IMR-90 (cell line): ENCODE results near the gene RPL26. TPM values are rescaled to one million over a fixed set of nuclear protein-coding genes. Genes with fewer than 3 reads are reported as not detected.
"Not testable (repeated sequence)": the region's sequence is repeated elsewhere in the genome, so short reads cannot be mapped to it uniquely, and the experiment has no call there.

Source experiments
- ATAC-seq: fragments of 200-7000 bp; cut with Tn5 transposase; 2 replicates; pipeline ENCODE4 v1.9.1; 2020; ENCODE audit warnings: low read depth, mild to moderate bottlenecking, moderate library complexity
- BruUV-seq: library from RNA; stranded (reverse); fragments of 400-500 nt; replicated peaks from 2 replicates; lab custom pipeline; 2021; lab: Mats Ljungman, UMichigan
- CTCF ChIA-PET: fragments of 300-600 bp; formaldehyde crosslinking; extraction: SDS; loops from one replicate; lab custom pipeline; 2021; ENCODE audit warnings: antibody characterized with exemption; lab: Yijun Ruan, JAX
- POLR2A ChIA-PET: fragments of 300-600 bp; sonication (Branson Sonifier 250); formaldehyde crosslinking; loops from one replicate; lab custom pipeline; 2022; ENCODE audit warnings: antibody characterized with exemption; ENCODE audit not compliant: unreplicated experiment; lab: Charles Lee
- DNase-seq: peaks from one replicate; pipeline ENCODE4 v3.0.0; 2013
- H2AFZ ChIP-seq: replicated peaks from 2 replicates; pipeline ENCODE3; 2013; ENCODE audit warnings: low read length, mild to moderate bottlenecking; ENCODE audit not compliant: poor library complexity
- H2AK5ac ChIP-seq: 2 replicates; pipeline ENCODE4 v1.6.1; 2013; ENCODE audit warnings: low read depth, low read length, inconsistent platforms
- H2AK9ac ChIP-seq: replicated peaks from 2 replicates; pipeline ENCODE3; 2013; ENCODE audit warnings: mild to moderate bottlenecking, low read depth, low read length, moderate library complexity; ENCODE audit not compliant: poor library complexity
- H2BK120ac ChIP-seq: 2 replicates; pipeline ENCODE4 v1.6.1; 2013; ENCODE audit warnings: low read depth, low read length, inconsistent platforms
- H2BK15ac ChIP-seq: 3 replicates; pipeline ENCODE4 v1.6.1; 2013; ENCODE audit warnings: low read depth, low read length, inconsistent platforms
- H2BK20ac ChIP-seq: 2 replicates; pipeline ENCODE4 v1.6.1; 2013; ENCODE audit warnings: low read depth, mild to moderate bottlenecking, inconsistent platforms, low read length, moderate library complexity
- H2BK5ac ChIP-seq: 2 replicates; pipeline ENCODE4 v1.6.1; 2013; ENCODE audit warnings: mild to moderate bottlenecking, low read depth, low read length, inconsistent platforms; ENCODE audit not compliant: poor library complexity, severe bottlenecking
- H3K14ac ChIP-seq: replicated peaks from 2 replicates; pipeline ENCODE4 v1.6.1; 2013; ENCODE audit warnings: low read depth, low read length, inconsistent platforms
- H3K18ac ChIP-seq: 2 replicates; pipeline ENCODE4 v1.6.1; 2013; ENCODE audit warnings: low read depth, low read length, control low read depth
- H3K23ac ChIP-seq: 2 replicates; pipeline ENCODE4 v1.6.1; 2013; ENCODE audit warnings: low read depth, low read length, inconsistent platforms
- H3K27ac ChIP-seq: 2 replicates; pipeline ENCODE4 v1.5.1; 2013; ENCODE audit warnings: mild to moderate bottlenecking, control low read depth, low read length; ENCODE audit not compliant: insufficient read depth
- H3K27me3 ChIP-seq: 2 replicates; pipeline ENCODE4 v1.6.1; 2013; ENCODE audit warnings: low read length; ENCODE audit not compliant: control insufficient read depth, insufficient read depth
- H3K36me3 ChIP-seq: 2 replicates; pipeline ENCODE4 v1.6.1; 2013; ENCODE audit warnings: low read length, mixed read lengths; ENCODE audit not compliant: control insufficient read depth, insufficient read depth
- H3K4ac ChIP-seq: 2 replicates; pipeline ENCODE4 v1.6.1; 2013; ENCODE audit warnings: low read depth, low read length, inconsistent platforms
- H3K4me1 ChIP-seq: 2 replicates; pipeline ENCODE4 v1.6.1; 2013; ENCODE audit warnings: low read length, mixed read lengths; ENCODE audit not compliant: control insufficient read depth, insufficient read depth
- H3K4me2 ChIP-seq: 2 replicates; pipeline ENCODE4 v1.6.1; 2013; ENCODE audit warnings: low read depth, mild to moderate bottlenecking, control low read depth, low read length, moderate library complexity
- H3K4me3 ChIP-seq: 2 replicates; pipeline ENCODE4 v1.5.1; 2013; ENCODE audit warnings: low read depth, mild to moderate bottlenecking, control low read depth, low read length, moderate library complexity; ENCODE audit not compliant: insufficient read depth
- H3K56ac ChIP-seq: 2 replicates; pipeline ENCODE4 v1.6.1; 2013; ENCODE audit warnings: low read length, inconsistent platforms; ENCODE audit not compliant: insufficient read depth; ENCODE audit errors: extremely low read depth
- H3K79me1 ChIP-seq, 2 experiments: 2 replicates each; pipeline ENCODE4 v1.6.1; 2013; ENCODE audit warnings: low read length in 2 of 2, inconsistent platforms in 1 of 2, low read depth in 1 of 2
- H3K9ac ChIP-seq: 2 replicates; pipeline ENCODE4 v1.6.1; 2013; ENCODE audit warnings: low read depth, low read length, control low read depth
- H3K9me1 ChIP-seq: 2 replicates; pipeline ENCODE4 v1.6.1; 2013; ENCODE audit warnings: low read length, inconsistent platforms; ENCODE audit not compliant: insufficient read depth
- H3K9me3 ChIP-seq: 2 replicates; pipeline ENCODE4 v1.6.1; 2013; ENCODE audit warnings: low read length; ENCODE audit not compliant: control insufficient read depth, insufficient read depth
- H4K20me1 ChIP-seq: 2 replicates; pipeline ENCODE4 v1.6.1; 2013; ENCODE audit warnings: low read length, inconsistent platforms; ENCODE audit not compliant: insufficient read depth
- H4K5ac ChIP-seq: 2 replicates; pipeline ENCODE4 v1.6.1; 2013; ENCODE audit warnings: mild to moderate bottlenecking, low read depth, low read length, control low read depth
- H4K8ac ChIP-seq, 2 experiments: 2 replicates each; pipeline ENCODE4 v1.6.1; 2013; ENCODE audit warnings: low read depth in 2 of 2, low read length in 2 of 2, control low read depth in 1 of 2, inconsistent platforms in 1 of 2
- H4K91ac ChIP-seq: 2 replicates; pipeline ENCODE4 v1.6.1; 2013; ENCODE audit warnings: low read depth, low read length, inconsistent platforms; ENCODE audit not compliant: insufficient read depth
- SMC3 ChIP-seq: fragments of 150-350 bp; IDR thresholded peaks from 2 replicates; pipeline ENCODE4 v1.6.1; 2016; ENCODE audit warnings: low read depth, mild to moderate bottlenecking, antibody characterized with exemption, low read length, moderate library complexity
- WGBS, 2 experiments: methylation state at CpG; one replicate each; pipeline versions ENCODE4 v1.1.5 to v1.1.7; 2013; ENCODE audit warnings: missing lambda C conversion rate in 2 of 2; ENCODE audit not compliant: insufficient read length in 1 of 2; ENCODE audit errors: extremely low coverage in 2 of 2; 5-methylcytosine and 5-hydroxymethylcytosine counted together
- dilution Hi-C: fragments of 300-500 bp; cut with HindIII; formaldehyde crosslinking; loops from one replicate; pipeline ENCODE4 v1.14.3; 2018; ENCODE audit warnings: low sequenced_read_pairs; ENCODE audit not compliant: unreplicated experiment
- in situ Hi-C: fragments of 300-500 bp; cut with MboI; formaldehyde crosslinking; loops from 3 replicates; pipeline ENCODE4 v1.14.3; 2019; ENCODE audit warnings: low sequenced_read_pairs, inconsistent platforms, mixed read lengths
- intact Hi-C: fragments of 100-400 bp; cut with micrococcal nuclease; formaldehyde crosslinking; loops from 2 replicates; pipeline ENCODE4 v1.10.0; 2022
- polyA plus RNA-seq, 3 experiments: library from polyadenylated mRNA; depleted of rRNA; stranded (reverse); fragments of >200 nt; gene quantifications; 2 replicates each; pipeline ENCODE4 v1.2.3, GENCODE V29; 2012; ENCODE audit warnings: low replicate concordance in 1 of 3
- total RNA-seq: library from RNA; depleted of rRNA; stranded (reverse); fragments of >200 nt; gene quantifications from 2 replicates; pipeline ENCODE4 v1.2.3, GENCODE V29; 2012

RPL26 gene
- total and polyA plus RNA-seq, 2 of the 4 experiments (the other 2 are of a cell fraction), result 4,763 to 5,013 TPM

DNA sequence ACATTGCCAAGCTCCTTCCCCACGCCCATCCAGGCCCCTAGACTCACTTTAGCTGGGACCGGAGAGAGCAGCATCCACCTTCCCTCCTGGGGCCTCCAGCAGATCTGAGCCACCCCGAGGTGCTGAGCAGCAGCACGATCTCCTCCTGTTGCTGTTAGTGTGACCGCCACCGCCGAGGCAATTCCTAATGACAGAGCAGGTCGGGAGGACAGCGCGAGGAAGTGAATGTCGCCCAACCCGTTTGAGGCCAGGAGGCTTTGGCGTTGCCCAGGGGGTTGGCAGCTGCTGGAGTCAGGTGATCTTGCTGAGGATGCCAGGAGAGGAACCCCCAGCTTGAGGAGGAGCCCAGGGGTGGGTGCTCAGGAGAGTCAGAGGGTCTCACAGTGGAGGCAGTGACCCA is 14.6 kb upstream of the RPL26 start, which contains the start of gene RNF222:
RNF222 (minus strand) TSS at position 192 of the 400 bp plus-strand sequence. CDS start 4,366 bp downstream, outside the sequence.
- Histone ChIP-seq H4K8ac (no peak within 1 kb of the TSS), H2BK15ac (no peak within 1 kb of the TSS), H3K36me3 (no peaks in the 10 kb centered on the region), H3K4me1 (0 out of 2 replicates have a peak, but pooled peaks cover 2% of the 10 kb centered on the region), H2BK20ac (no peak within 1 kb of the TSS), H3K27ac (no peak within 1 kb of the TSS), H3K18ac (no peak within 1 kb of the TSS), H2AK9ac (no peak within 1 kb of the TSS), H4K5ac (no peak within 1 kb of the TSS), H3K79me1 (no peaks in the 10 kb centered on the region), H2AK5ac (no peak within 1 kb of the TSS), H3K4me3 (no peak within 1 kb of the TSS), H3K9ac (no peak within 1 kb of the TSS), H3K4me2 (no peak within 1 kb of the TSS), H3K27me3 (peaks cover 39% of the 10 kb centered on the region), H3K23ac (no peak within 1 kb of the TSS), H3K56ac (no peak within 1 kb of the TSS), H3K14ac (no peak within 1 kb of the TSS), H4K91ac (no peak within 1 kb of the TSS), H3K4ac (no peak within 1 kb of the TSS), H4K20me1 (no peaks in the 10 kb centered on the region), H2BK5ac (no peak within 1 kb of the TSS), H2AFZ (no peak within 1 kb of the TSS), H2BK120ac (no peak within 1 kb of the TSS), H3K9me3 (no peaks in the 10 kb centered on the region), H3K9me1 (no peaks in the 10 kb centered on the region)
- in situ Hi-C loops (no loop called here), intact Hi-C loops (no loop called here), dilution Hi-C loops (no loop called here)
- ATAC-seq, result no peak
- no peak for TF ChIP-seq SMC3
- BruUV-seq, result no TSS peak
- DNase-seq, result no peak
- ChIA-PET CTCF (no interaction called here), POLR2A (no interaction called here)
- 66% methylated on average over 6 of the region's 13 CpGs; no CpG with 5 or more reads in 1 of the 2 experiments for WGBS, 2 experiments

GRCh38 chr17:8394497-8394896 is 11.5 kb upstream of the RPL26 start:
- H3K79me1 ChIP-seq, in situ Hi-C loops, H3K4me3 ChIP-seq, H3K27ac ChIP-seq, H2BK5ac ChIP-seq, H3K4me2 ChIP-seq, H3K18ac ChIP-seq, H2BK120ac ChIP-seq, H2AK9ac ChIP-seq, ATAC-seq, H2BK20ac ChIP-seq, intact Hi-C loops, H2AFZ ChIP-seq, H3K23ac ChIP-seq, POLR2A ChIA-PET, dilution Hi-C loops, H3K56ac ChIP-seq, BruUV-seq, H4K91ac ChIP-seq, H4K8ac ChIP-seq, H3K4ac ChIP-seq, H2BK15ac ChIP-seq, H4K5ac ChIP-seq, H3K14ac ChIP-seq, DNase-seq, H3K9me1 ChIP-seq, H4K20me1 ChIP-seq, H3K36me3 ChIP-seq, H3K9ac ChIP-seq, H3K4me1 ChIP-seq, H2AK5ac ChIP-seq, H3K9me3 ChIP-seq: not testable (repeated sequence)
- H3K27me3 ChIP-seq, result peaks cover 28% of the 10 kb centered on the region
- CTCF ChIA-PET, result interaction anchor here (0.5 to 0.7 kb wide), 2 partner anchors 215 to 265 kb away, joined by 3 read pairs; no protein-coding TSS in a partner anchor
- 81% methylated on average over 6 of the region's 9 CpGs; no CpG with 5 or more reads in 1 of the 2 experiments for WGBS, 2 experiments
